Thyroid gland (tissue), 4 donors: ENCODE results near the gene STARD3NL.

Experiments
- CTCF ChIP-seq, 6 experiments: fragments of 200-600 bp in 3 of 6; fragments of 450-650 bp in 3 of 6; sonication (generic) in 3 of 6; IDR thresholded peaks; one replicate each; pipeline ENCODE4 v1.5.1; 2016 to 2019; ENCODE audit warnings: antibody characterized with exemption in 6 of 6, mild to moderate bottlenecking in 2 of 6, inconsistent platforms in 1 of 6, moderate library complexity in 1 of 6
- POLR2A ChIP-seq, 2 donors: fragments of 450-650 bp; IDR thresholded peaks; one replicate each; pipeline ENCODE4 v1.6.1; 2017; ENCODE audit warnings: antibody characterized with exemption in 2 of 2, mild to moderate bottlenecking in 2 of 2, moderate library complexity in 1 of 2

- TF ChIP-seq CTCF (IDR thresholded peaks at IDR 0.05) (no peak), POLR2A (IDR thresholded peaks at IDR 0.05) (no peak)
Observed at GRCh38 chr7:38163671-38164070, 14.4 kb upstream of the STARD3NL start.
